T47D (cell line): ENCODE results near the gene LIPH.
A peak's percentile ranks its signal among the peaks of the same experiment; 100 is the strongest.

ENCODE experiments used
- DNase-seq, 2 experiments: peaks; one replicate each; pipeline versions ENCODE4 v3.0.0 to v3.0.0-alpha.2; 2011 to 2012; ENCODE audit warnings: low read depth in 1 of 2, low spot score in 1 of 2
- JUND ChIP-seq: IDR thresholded peaks from 2 replicates; pipeline ENCODE4 v1.6.1; 2012; ENCODE audit warnings: low read depth
- in situ Hi-C: cut with HindIII; loops from 2 replicates; pipeline ENCODE4 v1.10.0; 2016; ENCODE audit warnings: low sequenced_read_pairs, low pct_unique_long_range_greater_than_20kb

The LIPH gene

GRCh38 chr3:185532901-185533300 lies 19.5 kb downstream of the LIPH start:
- in situ Hi-C loops: no loop called here
- DNase-seq: no peak
- no peak for TF ChIP-seq JUND

- in situ Hi-C loops: no loop called here
- DNase-seq: no peak
- TF ChIP-seq JUND: no peak
These were observed 21.5 kb downstream of the LIPH start for GRCh38 chr3:185530856-185531255.

GRCh38 chr3:185528532-185528931 lies 23.9 kb downstream of the LIPH start:
- in situ Hi-C loops: no loop called here
- TF ChIP-seq JUND: no peak

GRCh38 chr3:185527364-185527763 lies 25.0 kb downstream of the LIPH start:
- no peak for TF ChIP-seq JUND
- no peak for DNase-seq
- in situ Hi-C loops: no loop called here

More at GRCh38 chr3:185528532-185528931, 23.9 kb downstream of the LIPH start:
- DNase-seq: no peak

- TF ChIP-seq JUND: no peak
- no peak for DNase-seq
- in situ Hi-C loops: no loop called here
These were observed 25.9 kb downstream of the LIPH start for GRCh38 chr3:185526349-185526951.

- no peak for DNase-seq
- in situ Hi-C loops: no loop called here
- TF ChIP-seq JUND: no peak
These were observed 30.8 kb downstream of the LIPH start for GRCh38 chr3:185521349-185522138.

DNA sequence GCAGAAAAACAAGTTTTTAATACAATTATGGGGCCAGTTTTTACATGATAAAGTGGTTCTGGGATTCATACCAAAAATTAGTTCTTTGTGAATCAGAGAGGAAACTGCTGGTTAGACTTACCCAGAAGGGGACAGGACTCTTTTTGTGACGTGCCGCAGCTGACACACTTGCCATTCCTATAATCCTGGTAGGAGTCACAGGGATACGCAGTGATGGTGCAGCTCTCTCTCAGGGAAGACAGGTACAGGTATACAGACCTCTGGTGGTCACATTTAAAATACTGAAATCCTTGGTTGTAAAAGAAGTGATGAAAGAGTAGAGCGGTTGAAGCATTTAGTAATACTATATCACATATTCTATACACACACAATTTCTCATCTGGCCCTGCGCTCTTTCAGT lies 33.4 kb downstream of the LIPH start:
- peak in 1 of 2 experiments; percentile 36 for DNase-seq
- in situ Hi-C loops: no loop called here
- TF ChIP-seq JUND: no peak

- in situ Hi-C loops: no loop called here
- no peak for TF ChIP-seq JUND
These were observed 34.8 kb downstream of the LIPH start for GRCh38 chr3:185517387-185518130.

DNA sequence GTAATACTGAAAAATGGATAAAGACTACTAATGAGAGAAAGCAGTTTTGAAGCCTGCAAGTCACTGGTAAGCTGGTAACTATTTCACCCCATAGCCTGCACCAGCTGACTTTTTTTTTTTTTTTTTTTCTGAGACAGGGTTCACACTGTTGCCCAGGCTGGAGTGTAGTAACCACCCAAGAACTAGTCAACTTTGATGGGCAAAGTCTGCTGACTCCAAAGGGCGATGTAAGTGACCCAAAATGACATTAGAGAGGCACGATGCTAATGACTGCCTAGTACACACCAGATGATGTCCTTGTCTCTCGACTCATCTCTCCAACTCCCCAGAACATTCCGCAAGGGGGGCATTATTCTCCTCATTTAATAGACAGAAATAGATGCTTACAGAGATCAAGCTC lies 40.7 kb downstream of the LIPH start:
- no peak for DNase-seq
- in situ Hi-C loops: no loop called here
- no peak for TF ChIP-seq JUND

More at GRCh38 chr3:185517387-185518130, 34.8 kb downstream of the LIPH start:
- DNase-seq: no peak

DNA sequence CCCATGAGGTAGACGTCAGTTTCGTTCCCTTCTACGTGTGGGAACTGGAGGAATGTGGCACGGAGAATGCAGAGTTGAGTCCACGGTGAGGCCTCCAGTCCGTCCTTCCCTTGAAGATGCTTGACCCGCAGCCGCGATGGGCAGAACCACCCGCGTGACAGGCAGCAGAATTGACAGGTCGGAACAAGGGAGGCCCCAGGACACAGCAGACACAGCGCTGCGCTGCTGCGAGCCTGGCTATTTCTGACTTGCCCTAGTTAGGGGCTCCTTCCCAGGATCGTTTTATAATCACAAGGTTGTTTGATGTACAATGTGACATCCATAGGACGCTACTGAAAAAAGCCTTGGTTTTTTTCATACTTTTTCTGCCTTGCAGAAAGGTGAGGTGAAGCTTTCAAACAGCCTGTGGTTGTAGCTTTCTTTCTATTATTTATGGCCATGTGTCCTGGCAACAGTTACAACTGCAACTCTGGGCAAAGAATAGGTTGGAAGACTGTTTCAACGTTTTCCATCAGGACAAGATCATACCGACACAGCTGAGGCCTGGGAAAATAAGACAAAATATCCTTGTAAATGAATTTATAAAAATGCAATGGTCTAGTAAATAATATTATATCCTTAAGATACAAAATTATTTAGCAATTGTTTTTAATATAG lies 43.9 kb downstream of the LIPH start:
- TF ChIP-seq JUND: no peak
- in situ Hi-C loops: no loop called here

GRCh38 chr3:185507883-185508282 lies 44.5 kb downstream of the LIPH start:
- in situ Hi-C loops: no loop called here
- TF ChIP-seq JUND: no peak

More for the DNA sequence above, 43.9 kb downstream of the LIPH start:
- no peak for DNase-seq

GRCh38 chr3:185504636-185505035 lies 47.8 kb downstream of the LIPH start:
- no peak for DNase-seq
- in situ Hi-C loops: no loop called here
- no peak for TF ChIP-seq JUND

More at GRCh38 chr3:185507883-185508282, 44.5 kb downstream of the LIPH start:
- no peak for DNase-seq
